HPDE6-E6E7 (cell line): ENCODE data around the gene POLD2.
A peak's percentile ranks its signal among the peaks of the same experiment; 100 is the strongest.
"Not testable (repeated sequence)": the region's sequence is repeated elsewhere in the genome, so short reads cannot be mapped to it uniquely, and the experiment has no call there.

Experiments used
- DNase-seq: peaks from one replicate; pipeline ENCODE4 v3.0.0; 2011; ENCODE audit warnings: missing footprints; ENCODE audit errors: extremely low spot score

POLD2 gene

GRCh38 chr7:44123190-44124003 is at the start of gene POLD2:
POLD2 (minus strand) TSS chr7:44123548; CDS start chr7:44122053, 1,495 bp downstream.
- DNase-seq = peak; percentile 100

GRCh38 chr7:44172803-44173424 is 49.6 kb upstream of the POLD2 start:
- no peak for DNase-seq

- no peak for DNase-seq
These were observed 49.0 kb upstream of the POLD2 start for GRCh38 chr7:44172352-44172751.

GRCh38 chr7:44171901-44172300 is 48.6 kb upstream of the POLD2 start:
- not testable (repeated sequence) for DNase-seq

GRCh38 chr7:44167920-44168319 is 44.6 kb upstream of the POLD2 start:
- DNase-seq = no peak

DNA sequence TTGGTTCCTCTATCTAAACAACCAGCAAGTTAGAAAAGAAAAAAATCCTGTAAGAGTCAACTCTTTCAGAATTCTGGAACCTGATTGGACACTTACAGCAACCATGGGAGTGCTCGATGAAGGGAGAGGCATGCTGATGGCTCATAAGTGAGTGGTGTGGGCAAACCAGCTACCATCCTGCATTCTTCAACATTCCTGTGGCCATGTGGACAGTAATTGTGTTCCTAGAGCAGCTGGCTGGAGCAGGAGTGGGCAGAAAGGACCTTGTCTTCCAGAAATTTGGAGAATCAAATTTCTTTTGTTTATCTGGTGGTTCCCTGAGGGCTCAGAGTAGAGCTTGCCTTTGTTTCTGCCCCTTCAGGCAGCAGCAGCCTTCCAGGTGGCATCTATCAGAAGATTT is 40.2 kb upstream of the POLD2 start:
- peak; percentile 37 for DNase-seq

DNA sequence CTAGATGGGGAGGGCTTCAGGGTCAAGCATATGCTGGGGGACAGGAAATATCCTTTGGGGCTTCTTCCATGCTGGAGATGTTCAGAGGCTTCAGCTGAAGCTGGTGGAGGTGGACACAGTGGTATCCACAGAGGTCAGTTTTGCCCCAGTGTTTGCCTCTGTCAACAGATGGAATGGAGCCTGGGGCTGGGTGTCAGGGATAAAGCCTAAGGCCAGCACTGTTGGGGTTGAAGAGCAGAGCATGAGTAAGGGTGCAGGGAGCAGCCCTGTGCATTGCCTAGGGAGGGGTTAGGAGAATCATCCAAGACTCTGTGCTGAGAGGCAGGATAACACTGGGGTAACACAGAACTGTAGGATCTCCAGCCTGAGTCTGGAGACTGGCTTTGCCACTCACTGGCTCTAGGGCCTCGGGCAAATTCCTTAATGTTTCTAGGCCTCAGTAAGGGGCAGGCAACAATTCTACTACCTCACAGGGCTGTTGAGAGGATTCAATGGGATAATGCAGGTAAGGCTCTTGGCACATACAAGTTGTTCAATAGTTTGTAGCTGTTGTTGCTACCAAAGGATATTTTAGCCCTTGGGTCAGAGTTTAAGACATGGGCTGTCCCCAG is 39.5 kb upstream of the POLD2 start:
- DNase-seq = no peak

GRCh38 chr7:44162179-44162578 is 38.8 kb upstream of the POLD2 start:
- DNase-seq = no peak

- DNase-seq = no peak
These were observed 38.0 kb upstream of the POLD2 start for GRCh38 chr7:44161371-44161770.

GRCh38 chr7:44159824-44160630 is 36.7 kb upstream of the POLD2 start:
- DNase-seq = no peak

DNA sequence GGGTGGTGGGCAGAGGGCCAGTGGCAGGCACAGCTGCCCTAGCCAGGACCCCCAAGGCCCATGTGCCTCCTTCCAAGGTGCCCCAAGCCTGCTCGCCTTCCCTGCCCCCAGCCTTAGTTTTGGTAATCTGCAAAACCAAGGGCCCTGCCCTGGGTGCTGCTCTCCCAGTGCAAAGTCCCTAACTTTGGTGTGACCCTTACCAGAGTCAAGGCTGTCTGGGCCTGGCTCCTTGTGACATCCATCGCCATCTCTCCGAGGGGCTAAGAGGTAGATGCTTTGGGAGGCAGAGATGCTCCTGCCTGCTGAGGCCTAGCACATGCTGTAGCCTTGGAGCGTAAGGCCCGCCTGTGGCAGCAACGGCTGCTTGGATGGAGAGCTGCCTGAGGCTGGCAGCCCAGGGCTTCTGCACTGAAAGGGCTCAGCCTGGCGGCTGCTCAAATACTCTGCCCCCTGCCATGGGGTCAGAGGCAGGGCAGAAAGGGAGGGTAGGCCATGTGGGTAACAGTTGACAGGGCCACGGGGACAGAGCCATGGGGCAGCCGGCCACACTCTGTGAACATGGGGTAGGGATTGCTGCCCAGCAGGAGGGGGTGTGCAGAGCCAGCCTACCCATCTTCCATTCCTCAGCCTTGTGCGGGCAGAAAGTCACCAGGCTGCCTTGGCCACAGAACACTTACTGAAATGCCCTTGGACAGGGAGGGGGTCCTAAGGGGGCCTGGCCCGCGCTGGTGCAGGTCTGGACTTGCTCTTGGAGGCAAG is 35.7 kb upstream of the POLD2 start:
- no peak for DNase-seq

- no peak for DNase-seq
These were observed 34.9 kb upstream of the POLD2 start for GRCh38 chr7:44158096-44158872.

DNA sequence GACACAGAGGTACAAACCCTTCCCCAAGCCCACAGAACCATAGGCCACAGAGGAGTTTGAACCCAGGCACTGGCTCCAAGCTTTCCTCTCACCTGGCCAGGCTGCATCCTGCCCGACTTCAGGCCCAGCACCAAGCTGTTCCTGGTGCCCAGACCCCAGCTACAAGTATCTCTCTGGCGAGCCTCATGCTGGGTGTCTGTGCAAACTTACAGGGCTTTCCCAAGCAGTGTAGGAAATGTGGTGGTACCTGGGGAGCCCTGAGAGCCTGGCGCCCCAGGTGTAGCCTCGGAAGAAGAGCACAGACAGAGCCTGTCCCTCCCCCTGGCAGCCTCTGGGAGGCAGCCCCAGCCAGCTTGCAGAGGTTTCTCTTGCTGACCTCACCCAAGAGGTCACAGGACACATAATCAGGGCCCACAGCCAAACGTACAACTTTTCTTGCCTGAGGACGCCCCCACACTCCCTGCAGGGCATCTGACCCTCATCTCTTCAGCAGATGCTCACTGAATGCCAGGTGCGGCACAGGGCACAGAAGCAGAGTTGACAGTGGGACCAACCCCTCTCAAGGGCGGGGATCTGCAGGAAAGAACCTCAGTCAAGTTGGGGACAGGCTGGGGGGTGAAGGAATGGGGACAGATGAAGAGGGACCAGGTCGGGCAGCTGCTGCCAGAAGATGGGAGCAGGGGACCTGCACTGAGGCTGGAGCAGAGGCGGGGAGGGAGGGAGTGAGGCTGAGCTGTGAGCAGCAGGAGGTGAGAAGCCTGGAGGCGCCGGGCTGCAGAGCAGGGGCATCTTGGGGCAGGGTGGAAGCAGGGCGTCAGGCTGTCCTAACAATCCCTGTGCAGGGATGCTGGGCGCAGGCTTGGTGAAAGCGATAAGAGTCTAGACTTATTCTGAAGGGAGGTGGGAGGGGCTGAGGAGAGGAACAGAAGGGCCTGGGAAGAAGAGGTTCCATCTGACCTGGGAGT is 34.0 kb upstream of the POLD2 start:
- no peak for DNase-seq

GRCh38 chr7:44156453-44157010 is 33.2 kb upstream of the POLD2 start:
- DNase-seq = no peak

DNA sequence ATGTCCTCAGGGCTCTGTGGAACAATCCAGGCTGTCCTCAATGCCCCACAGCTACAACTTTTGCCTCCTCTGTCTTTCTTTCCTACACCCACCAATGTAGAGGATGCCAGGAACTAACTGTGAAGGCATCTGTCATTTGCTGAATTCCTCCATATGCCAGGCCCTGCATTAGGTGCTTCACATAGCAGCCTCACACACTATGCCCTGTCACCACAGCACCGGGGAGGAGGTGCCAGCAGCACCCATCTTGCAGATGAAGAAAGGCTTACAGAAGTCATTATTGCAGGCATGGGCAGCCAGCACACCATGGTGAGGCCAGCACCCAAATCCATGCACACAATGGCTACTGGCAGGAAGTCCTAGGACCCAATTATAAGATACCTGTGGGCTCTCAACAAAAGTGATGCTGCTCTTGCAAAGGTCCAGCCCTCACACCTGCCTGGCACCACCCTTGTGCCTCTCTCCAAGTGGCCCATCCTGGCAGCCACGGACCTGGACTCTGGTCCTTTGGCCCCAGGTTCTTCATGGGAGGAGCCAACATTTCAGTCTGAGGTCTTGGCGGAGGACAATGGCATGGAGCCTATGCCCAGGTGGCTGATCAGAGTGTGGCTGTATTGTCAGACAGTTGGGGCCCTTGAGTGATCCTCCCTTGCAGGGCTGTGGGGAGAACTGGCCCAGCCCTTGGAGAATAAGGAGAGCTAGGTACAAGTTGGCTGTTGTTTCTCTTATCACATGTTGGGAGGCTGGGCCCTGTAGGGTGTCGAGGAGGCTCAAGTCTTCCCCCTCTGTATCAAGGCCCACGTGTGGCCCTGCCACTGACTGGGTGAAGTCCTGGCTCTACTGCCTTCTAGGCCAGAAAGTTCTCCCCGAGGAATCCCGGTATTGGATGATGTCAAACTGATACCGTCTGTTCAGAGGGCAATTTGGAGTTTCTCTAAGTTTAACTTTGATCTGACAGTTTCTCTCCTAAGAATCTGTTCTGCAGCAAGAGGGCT is 32.1 kb upstream of the POLD2 start:
- no peak for DNase-seq

DNA sequence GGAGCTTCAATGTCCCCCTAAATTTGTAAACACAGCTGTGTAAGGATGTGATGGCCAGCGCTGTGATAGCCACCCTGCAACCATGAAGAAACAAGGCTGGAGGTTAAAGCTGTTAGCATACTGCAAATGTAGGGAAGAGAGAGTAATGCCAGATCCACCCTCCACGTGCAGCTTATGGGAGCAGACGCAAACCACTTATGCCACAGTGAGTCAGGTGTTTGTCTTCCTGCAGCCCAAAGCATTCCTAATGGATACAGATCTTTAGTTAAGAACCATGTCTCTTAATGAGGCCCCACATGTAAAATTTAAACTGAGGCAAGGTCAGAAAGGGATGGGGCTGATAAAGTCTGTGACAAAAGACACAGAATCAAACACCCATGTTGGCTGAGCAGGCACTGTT is 31.4 kb upstream of the POLD2 start:
- DNase-seq = no peak

DNA sequence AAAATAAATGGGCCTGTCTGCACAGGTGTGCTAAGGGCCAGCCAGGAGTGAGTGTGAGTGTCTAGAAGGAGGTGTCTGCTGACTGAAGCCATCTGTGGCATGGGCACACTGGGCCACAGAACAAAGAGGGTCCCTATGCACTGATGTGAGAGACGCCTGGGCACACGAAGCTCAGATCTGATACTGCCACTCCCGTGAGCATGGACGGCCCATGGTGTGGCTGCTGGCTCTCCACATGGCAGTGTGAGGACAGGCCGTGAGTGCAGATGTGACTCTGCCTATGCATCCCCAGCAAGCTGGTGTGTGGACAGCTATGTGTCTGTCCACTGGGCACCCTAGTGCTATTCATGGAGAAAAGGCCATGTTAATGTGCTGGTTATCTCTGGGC is 30.6 kb upstream of the POLD2 start:
- DNase-seq = no peak
